ENCODE measurements around the gene FBXO8. TPM values are rescaled to one million over a fixed set of nuclear protein-coding genes. Genes with fewer than 3 reads are reported as not detected.

FBXO8 gene
- total RNA-seq, 1 experiment from 2014 or later = 14.5 TPM

DNA sequence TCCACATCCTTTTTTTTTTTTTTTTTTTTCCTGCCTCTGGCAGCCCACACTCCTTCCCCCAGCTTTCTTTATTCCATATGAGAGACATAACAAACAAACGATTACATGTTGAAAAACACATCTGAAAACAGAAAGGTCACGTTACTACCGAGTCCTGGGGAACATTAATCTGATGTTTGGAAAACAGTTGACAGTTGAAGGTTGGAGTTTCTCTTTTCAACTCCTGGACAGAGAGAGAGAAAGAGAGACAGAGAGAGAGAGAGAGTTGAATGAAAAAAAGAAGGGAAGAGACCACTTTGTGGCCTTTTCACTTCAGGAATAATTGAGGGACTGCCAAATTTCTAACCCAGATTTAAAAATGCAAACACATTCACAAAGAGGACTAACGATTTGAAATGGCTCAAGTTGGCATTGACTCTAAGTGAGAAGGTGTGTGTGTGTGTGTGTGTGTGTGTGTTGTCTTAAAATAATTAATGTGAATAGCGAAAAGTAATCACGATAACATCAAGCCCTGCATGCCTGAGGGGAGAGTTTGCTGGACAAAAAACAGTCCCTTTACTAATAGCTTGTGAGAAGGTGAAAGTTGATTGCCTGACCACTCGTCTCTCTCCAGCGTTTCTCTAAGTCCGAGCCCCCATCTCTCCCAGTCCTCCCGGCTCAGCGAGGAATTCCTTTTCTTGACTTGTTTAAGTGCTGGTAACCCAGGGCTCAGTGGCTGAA lies 67.3 kb downstream of the FBXO8 start:
- Histone ChIP-seq H3K4me3 (ENCODE audit: insufficient read depth, low read depth, low read length) (no peak overlapping the region), H3K36me3 (replicated peaks; ENCODE audit: control insufficient read depth, insufficient read depth, low read length) (no peaks in the 10 kb centered on the region), H3K27me3 (ENCODE audit: control insufficient read depth, insufficient read depth, low read length) (peaks cover 96% of the 10 kb centered on the region)
- peak; percentile 36 for DNase-seq

DNA sequence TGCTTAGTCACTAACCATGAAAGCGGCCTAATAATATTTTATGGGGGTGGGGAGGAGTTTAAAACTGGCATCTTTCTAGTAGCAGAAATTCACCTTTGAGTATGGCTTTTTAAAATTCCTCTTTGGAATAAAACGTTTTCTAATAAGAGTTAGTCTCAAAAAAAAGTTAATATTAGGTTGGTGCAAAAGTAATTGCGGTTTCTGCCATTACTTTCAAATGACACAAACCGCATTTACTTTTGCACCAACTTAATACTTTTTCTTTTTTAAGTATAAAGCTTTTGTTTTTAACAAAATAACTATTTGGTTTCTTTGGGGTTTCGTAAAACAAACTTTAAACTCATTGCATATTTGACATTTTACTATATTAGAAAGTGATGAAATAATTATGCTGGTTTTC lies 68.4 kb downstream of the FBXO8 start:
- no peaks in the 10 kb centered on the region for H3K36me3 ChIP-seq (replicated peaks; ENCODE audit: control insufficient read depth, insufficient read depth, low read length)
- peaks cover 97% of the 10 kb centered on the region for H3K27me3 ChIP-seq (ENCODE audit: control insufficient read depth, insufficient read depth, low read length)
- DNase-seq = no peak
- H3K4me3 ChIP-seq (ENCODE audit: insufficient read depth, low read depth, low read length) = no peak overlapping the region

DNA sequence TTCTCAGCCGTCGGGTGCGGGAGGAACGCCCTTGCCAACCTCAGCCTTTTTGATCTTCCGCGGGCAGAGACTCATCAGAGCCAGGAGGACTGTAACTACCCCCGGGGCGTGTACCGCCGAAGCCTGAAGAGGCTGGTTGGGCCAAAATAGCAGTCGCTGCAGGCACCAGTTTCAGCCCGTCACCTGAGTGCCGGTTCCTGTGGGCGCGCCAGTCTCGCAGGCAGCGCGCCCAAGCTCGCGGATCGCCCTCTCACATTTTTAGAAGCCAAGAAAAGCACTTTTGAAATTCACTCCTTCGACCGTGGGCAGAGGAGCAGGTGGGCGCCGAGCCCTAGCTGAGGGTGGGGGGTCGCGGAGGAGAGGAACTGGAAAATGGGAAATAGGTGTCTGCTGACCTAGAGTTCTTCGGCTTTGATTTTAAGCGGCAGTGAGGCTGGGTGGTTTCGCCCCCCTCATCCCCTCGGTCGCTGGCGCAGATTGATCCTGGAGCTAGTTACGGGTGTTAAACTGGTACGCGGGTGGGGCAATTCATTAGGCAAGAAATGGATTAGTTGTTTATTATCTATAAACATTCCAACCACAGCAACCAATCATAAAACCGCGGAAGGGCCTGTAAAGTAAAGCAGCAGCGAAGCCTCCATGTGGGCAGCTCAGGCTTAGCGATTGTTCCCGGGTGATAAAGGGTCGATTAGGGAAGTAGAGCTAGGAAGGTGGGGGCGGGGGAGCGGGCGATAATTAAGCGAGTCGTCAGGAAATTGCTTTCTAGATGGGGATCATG lies 69.2 kb downstream of the FBXO8 start:
- H3K36me3 ChIP-seq (replicated peaks; ENCODE audit: control insufficient read depth, insufficient read depth, low read length) = no peaks in the 10 kb centered on the region
- peaks cover 90% of the 10 kb centered on the region for H3K27me3 ChIP-seq (ENCODE audit: control insufficient read depth, insufficient read depth, low read length)
- DNase-seq = peak; percentile 66
- H3K4me3 ChIP-seq (ENCODE audit: insufficient read depth, low read depth, low read length) = peak overlapping the region; percentile 32

DNA sequence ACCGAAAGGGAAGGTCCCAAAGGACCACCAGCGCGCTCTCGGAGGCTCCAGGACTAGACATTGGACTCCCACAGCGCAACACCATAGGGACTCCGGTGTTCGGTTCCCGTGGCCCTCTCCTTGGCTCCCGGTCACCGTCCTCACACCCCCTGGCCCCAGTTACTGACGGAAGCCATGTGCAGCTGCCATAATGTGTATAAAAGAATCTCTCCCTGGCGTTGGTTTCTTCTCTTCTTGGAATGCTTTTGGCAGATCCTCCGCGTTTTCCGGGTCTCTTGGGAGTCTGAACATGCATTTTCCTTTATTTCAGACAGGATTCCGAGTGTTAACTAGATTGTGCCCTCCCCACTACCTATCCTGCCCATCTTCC lies 69.8 kb downstream of the FBXO8 start:
- peak overlapping the region; percentile 32; the same call in 1 of the 2 replicates for H3K4me3 ChIP-seq (ENCODE audit: insufficient read depth, low read depth, low read length)
- no peaks in the 10 kb centered on the region for H3K36me3 ChIP-seq (replicated peaks; ENCODE audit: control insufficient read depth, insufficient read depth, low read length)
- peak; percentile 31 for DNase-seq
- peaks cover 84% of the 10 kb centered on the region for H3K27me3 ChIP-seq (ENCODE audit: control insufficient read depth, insufficient read depth, low read length)

DNA sequence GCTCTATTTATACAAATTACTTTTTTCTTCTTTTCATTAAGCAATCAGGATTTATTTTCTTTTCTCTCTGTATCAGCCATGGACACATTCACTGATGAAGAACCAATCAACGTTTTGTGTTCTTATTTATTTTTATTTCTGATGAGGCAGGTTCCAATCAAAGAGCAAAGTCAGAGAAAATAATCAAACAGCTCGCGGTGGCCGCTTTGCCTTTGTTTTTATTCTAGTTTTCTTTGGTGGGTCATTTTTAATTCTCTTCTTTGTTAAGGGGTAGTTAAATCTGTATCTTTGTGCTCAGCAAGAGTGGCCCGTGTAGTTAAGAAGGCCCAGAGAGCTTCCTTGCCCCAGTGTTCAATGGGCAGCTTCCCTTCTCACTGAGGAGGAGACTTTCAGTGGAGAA lies 71.4 kb downstream of the FBXO8 start:
- no peak overlapping the region for H3K4me3 ChIP-seq (ENCODE audit: insufficient read depth, low read depth, low read length)
- DNase-seq = no peak
- H3K36me3 ChIP-seq (replicated peaks; ENCODE audit: control insufficient read depth, insufficient read depth, low read length) = no peaks in the 10 kb centered on the region
- H3K27me3 ChIP-seq (ENCODE audit: control insufficient read depth, insufficient read depth, low read length) = peaks cover 68% of the 10 kb centered on the region

DNA sequence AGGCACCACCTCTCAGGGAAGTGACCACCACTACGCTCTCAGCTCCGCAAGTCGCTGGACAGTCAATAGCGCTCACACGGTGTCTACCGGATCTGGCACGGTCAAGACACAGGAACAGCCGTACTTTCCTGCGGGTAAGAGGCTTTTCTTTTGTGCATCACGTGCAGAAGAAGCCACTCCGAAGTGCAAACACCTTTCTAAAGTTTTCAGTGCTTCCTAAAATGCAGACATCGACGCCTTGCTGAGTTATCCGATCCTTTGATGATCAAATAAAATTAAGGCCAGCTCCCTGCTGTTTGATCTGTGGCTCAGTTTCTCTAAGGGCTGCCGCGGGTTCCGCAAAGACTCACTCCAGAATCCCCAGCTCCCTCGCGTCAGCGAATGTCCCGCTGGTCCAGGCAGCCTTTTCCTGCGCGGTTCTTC lies 71.8 kb downstream of the FBXO8 start:
- no peak overlapping the region for H3K4me3 ChIP-seq (ENCODE audit: insufficient read depth, low read depth, low read length)
- peaks cover 63% of the 10 kb centered on the region for H3K27me3 ChIP-seq (ENCODE audit: control insufficient read depth, insufficient read depth, low read length)
- no peaks in the 10 kb centered on the region for H3K36me3 ChIP-seq (replicated peaks; ENCODE audit: control insufficient read depth, insufficient read depth, low read length)
- DNase-seq = no peak

DNA sequence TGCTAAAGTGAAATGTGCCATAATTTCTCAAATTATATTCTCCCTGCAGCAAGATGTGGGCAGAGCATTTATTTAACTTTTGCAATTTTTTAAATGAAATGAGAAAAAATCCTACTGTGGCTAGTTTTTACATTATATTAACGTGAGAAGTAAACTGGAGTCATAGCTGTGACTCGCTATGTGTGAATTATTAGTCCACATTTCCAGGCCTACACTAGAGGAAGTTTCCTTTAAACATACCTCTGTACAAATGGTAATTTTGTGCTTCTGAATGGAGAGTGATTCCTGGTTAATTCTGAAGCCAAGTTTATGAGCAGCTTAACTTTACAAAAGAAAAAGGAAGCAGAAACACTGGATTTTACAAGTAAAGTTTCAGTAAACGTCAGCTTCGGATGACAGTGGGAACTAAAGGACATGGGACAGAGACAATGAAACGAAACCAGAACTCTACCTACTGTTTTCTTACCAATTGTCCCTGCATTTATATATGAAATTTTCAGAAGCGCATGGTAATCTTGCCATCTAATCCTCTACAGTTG lies 72.4 kb downstream of the FBXO8 start:
- Histone ChIP-seq H3K4me3 (ENCODE audit: insufficient read depth, low read depth, low read length) (no peak overlapping the region), H3K27me3 (ENCODE audit: control insufficient read depth, insufficient read depth, low read length) (peaks cover 57% of the 10 kb centered on the region), H3K36me3 (replicated peaks; ENCODE audit: control insufficient read depth, insufficient read depth, low read length) (no peaks in the 10 kb centered on the region)
- DNase-seq = no peak

DNA sequence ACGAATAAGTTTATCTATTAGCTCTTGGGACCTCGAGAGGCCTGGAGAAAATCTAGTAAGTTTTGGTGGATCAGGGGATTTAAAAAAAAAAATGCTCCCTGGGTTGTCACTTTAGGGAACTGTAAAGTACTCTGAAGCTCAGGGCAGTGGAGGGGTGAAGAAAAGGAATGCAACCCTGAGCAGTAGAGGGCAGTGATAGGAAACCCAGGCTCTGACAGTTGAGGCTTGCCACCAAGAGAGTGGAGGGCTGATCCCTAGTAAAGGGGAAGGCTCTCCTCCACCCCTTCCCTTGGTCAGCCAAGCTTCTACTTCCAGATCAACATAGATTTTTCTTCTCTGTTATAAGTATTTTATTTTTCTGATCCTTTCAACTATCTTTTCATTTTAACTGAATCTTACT lies 73.1 kb downstream of the FBXO8 start:
- Histone ChIP-seq H3K27me3 (ENCODE audit: control insufficient read depth, insufficient read depth, low read length) (peaks cover 51% of the 10 kb centered on the region), H3K36me3 (replicated peaks; ENCODE audit: control insufficient read depth, insufficient read depth, low read length) (no peaks in the 10 kb centered on the region), H3K4me3 (ENCODE audit: insufficient read depth, low read depth, low read length) (no peak overlapping the region)
- DNase-seq = peak; percentile 53

DNA sequence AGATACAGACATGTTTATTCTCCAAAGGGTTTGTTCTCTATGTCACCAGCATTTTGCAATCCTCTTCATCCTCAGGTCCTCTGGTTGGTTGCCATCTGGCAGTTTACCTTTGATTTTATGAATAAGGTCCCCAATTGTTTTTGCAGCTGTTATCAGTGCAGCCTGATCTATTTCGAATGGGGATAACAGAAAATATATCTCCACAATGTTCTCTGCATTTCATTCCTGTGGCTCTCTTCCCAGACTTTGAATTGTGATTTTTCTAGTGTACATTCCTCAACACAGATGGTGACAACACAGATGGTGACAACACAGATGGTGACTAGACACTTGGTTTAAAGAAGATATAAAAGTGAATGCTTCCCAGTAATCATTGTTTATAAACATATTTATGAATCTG lies 74.1 kb downstream of the FBXO8 start:
- Histone ChIP-seq H3K36me3 (replicated peaks; ENCODE audit: control insufficient read depth, insufficient read depth, low read length) (no peaks in the 10 kb centered on the region), H3K4me3 (ENCODE audit: insufficient read depth, low read depth, low read length) (no peak overlapping the region), H3K27me3 (ENCODE audit: control insufficient read depth, insufficient read depth, low read length) (peaks cover 41% of the 10 kb centered on the region)
- DNase-seq = no peak

DNA sequence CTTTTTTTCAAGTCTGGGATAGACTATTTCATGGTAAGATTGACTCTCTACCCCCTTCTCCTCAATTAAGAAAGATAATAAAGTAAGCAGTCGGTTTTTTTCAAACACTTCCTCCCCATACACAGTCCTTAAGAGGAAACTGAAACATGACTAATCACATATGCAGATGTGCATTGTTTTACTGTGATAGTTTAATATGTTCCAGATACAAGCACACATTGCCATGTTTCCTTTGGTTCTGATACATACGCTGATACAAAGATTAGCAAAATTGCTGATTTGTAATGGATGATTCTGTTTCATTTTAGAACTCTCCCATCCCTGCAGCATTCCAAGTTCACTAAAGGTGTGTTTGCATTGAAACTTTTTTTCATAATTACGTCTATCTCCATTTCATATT lies 76.1 kb downstream of the FBXO8 start:
- H3K27me3 ChIP-seq (ENCODE audit: control insufficient read depth, insufficient read depth, low read length) = peaks cover 21% of the 10 kb centered on the region
- H3K36me3 ChIP-seq (replicated peaks; ENCODE audit: control insufficient read depth, insufficient read depth, low read length) = no peaks in the 10 kb centered on the region
- H3K4me3 ChIP-seq (ENCODE audit: insufficient read depth, low read depth, low read length) = no peak overlapping the region
- DNase-seq = no peak

DNA sequence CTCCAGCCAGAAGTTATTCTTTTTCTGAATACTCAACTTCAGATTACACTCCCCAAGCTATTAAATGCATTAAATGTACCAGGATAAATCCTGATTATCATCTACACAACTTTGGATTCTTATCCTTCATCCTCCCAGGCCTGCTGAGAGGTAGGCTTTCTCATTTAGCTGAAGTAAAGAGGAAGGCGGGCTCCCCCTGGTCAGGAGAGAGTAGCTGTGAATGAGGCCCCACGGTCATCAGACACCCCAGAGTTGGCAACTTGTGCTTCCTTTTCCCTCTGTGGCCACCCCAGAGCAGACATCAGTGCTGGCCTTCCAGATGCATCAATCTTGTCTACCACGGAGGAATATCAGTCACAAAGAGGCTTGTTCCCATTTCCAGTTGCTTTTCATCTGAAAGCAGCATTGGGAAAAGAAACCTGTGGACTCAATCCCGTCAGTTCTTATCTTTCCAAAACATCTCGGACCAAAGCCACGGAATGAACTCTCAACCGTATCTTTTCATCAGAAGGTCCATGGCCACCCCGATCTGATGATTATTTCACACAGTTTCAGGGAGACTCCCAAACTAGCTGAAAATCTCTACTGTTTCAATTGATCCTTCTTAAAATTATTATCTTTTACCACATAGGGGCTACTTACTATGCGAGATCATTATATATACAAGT lies 79.2 kb downstream of the FBXO8 start:
- Histone ChIP-seq H3K36me3 (replicated peaks; ENCODE audit: control insufficient read depth, insufficient read depth, low read length) (no peaks in the 10 kb centered on the region), H3K4me3 (ENCODE audit: insufficient read depth, low read depth, low read length) (no peak overlapping the region), H3K27me3 (ENCODE audit: control insufficient read depth, insufficient read depth, low read length) (no peaks in the 10 kb centered on the region; the same call in 1 of the 2 replicates)
- peak; percentile 10 for DNase-seq

DNA sequence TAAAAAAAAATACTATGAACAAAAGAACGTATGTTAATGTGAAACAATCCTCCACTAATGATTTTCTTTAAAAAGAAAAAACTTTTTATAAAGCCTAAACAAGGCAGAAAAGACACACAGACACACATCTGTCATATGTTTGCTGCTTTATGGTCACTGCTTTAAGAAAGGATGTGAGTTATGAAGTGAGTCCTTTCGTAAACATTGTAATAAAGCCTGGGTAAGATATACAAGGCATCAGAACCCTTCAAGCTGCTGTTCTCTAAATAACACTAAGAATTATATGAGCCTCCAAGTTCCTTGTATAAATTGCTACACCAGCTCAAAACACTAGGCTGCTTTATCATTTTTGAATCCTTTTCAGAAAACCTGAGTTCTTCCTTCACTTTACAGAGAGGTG lies 81.6 kb downstream of the FBXO8 start:
- H3K4me3 ChIP-seq (ENCODE audit: insufficient read depth, low read depth, low read length) = no peak overlapping the region

DNA sequence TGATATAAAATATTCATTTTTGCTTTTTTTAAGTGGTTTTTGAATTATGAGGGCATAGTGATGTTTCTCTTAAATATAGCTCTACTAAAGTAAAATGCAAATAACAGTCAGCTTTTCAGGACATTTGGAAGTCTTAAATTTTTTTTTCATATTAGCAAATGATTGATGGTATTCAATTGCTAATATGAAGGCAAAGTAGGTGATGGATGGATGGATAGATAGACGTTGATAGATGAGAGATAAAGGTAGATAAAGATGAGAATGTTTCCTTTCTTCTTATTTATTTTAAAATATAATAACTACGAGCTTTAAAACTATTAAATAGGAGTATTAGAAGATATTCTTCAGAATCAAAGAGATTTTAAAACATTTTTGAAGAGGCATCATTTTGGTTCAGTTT lies 83.7 kb downstream of the FBXO8 start:
- Histone ChIP-seq H3K36me3 (replicated peaks; ENCODE audit: control insufficient read depth, insufficient read depth, low read length) (no peaks in the 10 kb centered on the region), H3K27me3 (ENCODE audit: control insufficient read depth, insufficient read depth, low read length) (no peaks in the 10 kb centered on the region), H3K4me3 (ENCODE audit: insufficient read depth, low read depth, low read length) (no peak overlapping the region)
- DNase-seq = no peak

More for the DNA sequence above, 81.6 kb downstream of the FBXO8 start:
- no peak for DNase-seq
- Histone ChIP-seq H3K36me3 (replicated peaks; ENCODE audit: control insufficient read depth, insufficient read depth, low read length) (no peaks in the 10 kb centered on the region), H3K27me3 (ENCODE audit: control insufficient read depth, insufficient read depth, low read length) (no peaks in the 10 kb centered on the region)

DNA sequence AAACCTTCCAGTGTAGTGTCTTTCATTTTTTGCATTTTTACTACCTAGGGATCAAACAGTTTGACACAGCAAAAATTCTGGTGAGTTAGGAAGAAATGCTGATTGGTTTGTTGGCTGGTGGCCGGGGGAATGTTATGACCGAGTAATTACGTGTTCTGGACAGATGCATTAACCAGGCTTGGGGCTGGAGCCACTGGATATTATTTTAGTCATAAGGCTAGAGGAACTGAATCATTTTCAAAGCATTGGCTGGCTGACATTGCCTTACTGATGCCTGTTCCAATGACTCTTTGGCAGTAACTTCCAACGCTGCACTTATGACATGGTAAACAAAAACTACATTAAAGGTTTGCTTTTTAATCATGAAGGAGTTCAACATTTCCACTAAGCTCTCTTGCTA lies 84.6 kb downstream of the FBXO8 start:
- H3K4me3 ChIP-seq (ENCODE audit: insufficient read depth, low read depth, low read length) = no peak overlapping the region

DNA sequence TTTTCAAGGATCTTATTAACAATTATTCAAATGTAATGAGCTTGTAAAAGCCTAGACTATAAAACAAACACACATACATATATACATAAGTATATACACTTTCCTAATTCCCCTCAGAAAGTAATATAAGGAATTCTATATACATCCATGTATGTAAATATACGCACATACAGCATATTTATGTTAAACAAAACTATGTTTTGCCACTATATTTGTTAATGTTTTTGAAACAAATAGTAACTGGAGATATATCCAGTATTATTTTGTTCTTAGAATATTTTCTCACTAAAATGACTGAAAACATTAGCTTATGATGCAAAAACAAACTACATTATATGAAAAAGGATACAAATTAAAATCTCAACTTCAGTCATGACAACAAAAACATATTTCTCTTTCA lies 85.1 kb downstream of the FBXO8 start:
- DNase-seq = no peak
- Histone ChIP-seq H3K36me3 (replicated peaks; ENCODE audit: control insufficient read depth, insufficient read depth, low read length) (no peaks in the 10 kb centered on the region), H3K4me3 (ENCODE audit: insufficient read depth, low read depth, low read length) (no peak overlapping the region), H3K27me3 (ENCODE audit: control insufficient read depth, insufficient read depth, low read length) (no peaks in the 10 kb centered on the region)

More for the DNA sequence above, 84.6 kb downstream of the FBXO8 start:
- DNase-seq = no peak
- H3K36me3 ChIP-seq (replicated peaks; ENCODE audit: control insufficient read depth, insufficient read depth, low read length) = no peaks in the 10 kb centered on the region
- no peaks in the 10 kb centered on the region for H3K27me3 ChIP-seq (ENCODE audit: control insufficient read depth, insufficient read depth, low read length)

All from H7 (cell line).